SK-N-SH (cell line): ENCODE results near the gene WASF2. TPM values are rescaled to one million over a fixed set of nuclear protein-coding genes. Genes with fewer than 3 reads are reported as not detected.

Experiments used
- CTCF ChIA-PET: fragments of 300-600, 350-600 bp; formaldehyde crosslinking; extraction: SDS; loops from one replicate; lab custom pipeline; 2021; lab: Yijun Ruan, JAX
- POLR2A ChIA-PET: fragments of 350-600 bp; sonication (Branson Sonifier 250); formaldehyde crosslinking; extraction: SDS; loops from one replicate; lab custom pipeline; 2020; ENCODE audit warnings: antibody characterized with exemption, inconsistent platforms; lab: Yijun Ruan, JAX
- DNase-seq: peaks from one replicate; pipeline ENCODE4 v3.0.0; 2012
- H2AFZ ChIP-seq: fragments of 200-600 bp; sonication (generic); 2 replicates; pipeline ENCODE4 v1.8.1; 2016; ENCODE audit warnings: antibody characterized with exemption, mild to moderate bottlenecking, low read depth
- H3F3A ChIP-seq: fragments of 200-600 bp; sonication (generic); replicated peaks from 2 replicates; pipeline ENCODE3; 2016; ENCODE audit warnings: antibody characterized with exemption, mild to moderate bottlenecking; ENCODE audit not compliant: insufficient read depth
- H3K27ac ChIP-seq, 2 experiments: fragments of 200-500 bp in 1 of 2; fragments of 200-600 bp in 1 of 2; sonication (Bioruptor generic) in 1 of 2; sonication (generic), shearing (Covaris generic) in 1 of 2; 2 replicates each; pipeline versions ENCODE4 v1.5.1 to v1.6.1; 2014 to 2016; ENCODE audit warnings: low read depth in 2 of 2, inconsistent platforms in 1 of 2, low read length in 1 of 2, mild to moderate bottlenecking in 1 of 2, mixed read lengths in 1 of 2
- H3K27me3 ChIP-seq: fragments of 200-600 bp; sonication (generic), shearing (Covaris generic); 2 replicates; pipeline ENCODE4 v1.6.1; 2016; ENCODE audit warnings: mixed run types; ENCODE audit not compliant: insufficient read depth
- H3K36me3 ChIP-seq, 2 experiments: fragments of 200-500 bp in 1 of 2; fragments of 200-600 bp in 1 of 2; sonication (Bioruptor generic) in 1 of 2; sonication (generic) in 1 of 2; replicated peaks in 1 of 2; 2 replicates each; pipeline versions ENCODE3 to v1.5.1; 2014 to 2016; ENCODE audit warnings: low read length in 1 of 2, mild to moderate bottlenecking in 1 of 2; ENCODE audit not compliant: insufficient read depth in 2 of 2, control insufficient read depth in 1 of 2
- H3K4me1 ChIP-seq, 2 experiments: fragments of 200-500 bp in 1 of 2; fragments of 200-600 bp in 1 of 2; sonication (Bioruptor generic) in 1 of 2; sonication (generic), shearing (Covaris generic) in 1 of 2; 2 replicates each; pipeline versions ENCODE4 v1.5.1 to v1.6.1; 2014 to 2016; ENCODE audit warnings: low read depth in 1 of 2, low read length in 1 of 2, mixed run types in 1 of 2; ENCODE audit not compliant: insufficient read depth in 2 of 2, control insufficient read depth in 1 of 2
- H3K4me2 ChIP-seq: fragments of 200-600 bp; sonication (generic), shearing (Covaris generic); 2 replicates; pipeline ENCODE4 v1.6.1; 2017; ENCODE audit warnings: mixed run types
- H3K4me3 ChIP-seq, 2 experiments: fragments of 200-500 bp in 1 of 2; fragments of 200-600 bp in 1 of 2; sonication (Bioruptor generic) in 1 of 2; sonication (generic), shearing (Covaris generic) in 1 of 2; 2 replicates each; pipeline versions ENCODE4 v1.5.1 to v1.8.1; 2014 to 2016; ENCODE audit warnings: low read depth in 2 of 2, inconsistent platforms in 1 of 2, low read length in 1 of 2, mild to moderate bottlenecking in 1 of 2, mixed read lengths in 1 of 2, moderate library complexity in 1 of 2
- H3K79me2 ChIP-seq: fragments of 200-600 bp; sonication (generic); 2 replicates; pipeline ENCODE4 v1.8.1; 2017; ENCODE audit warnings: mild to moderate bottlenecking; ENCODE audit not compliant: insufficient read depth
- H3K9ac ChIP-seq: fragments of 200-600 bp; sonication (generic); 2 replicates; pipeline ENCODE4 v1.6.1; 2017; ENCODE audit warnings: mixed run types
- H3K9me2 ChIP-seq: fragments of 200-600 bp; sonication (generic); 2 replicates; pipeline ENCODE4 v1.6.1; 2017; ENCODE audit warnings: mixed run types
- H3K9me3 ChIP-seq: fragments of 200-600 bp; sonication (generic); 2 replicates; pipeline ENCODE4 v1.6.1; 2017; ENCODE audit warnings: mixed run types, mild to moderate bottlenecking, moderate library complexity
- H4K20me1 ChIP-seq: fragments of 200-600 bp; sonication (generic); 2 replicates; pipeline ENCODE4 v1.6.1; 2017; ENCODE audit warnings: mild to moderate bottlenecking, mixed run types; ENCODE audit not compliant: insufficient read depth
- CHD2 ChIP-seq: fragments of 150-350 bp; IDR thresholded peaks from 2 replicates; pipeline ENCODE4 v1.6.1; 2018; ENCODE audit warnings: low read length; ENCODE audit not compliant: partially characterized antibody
- ELF1 ChIP-seq: IDR thresholded peaks from 2 replicates; pipeline ENCODE4 v1.4.0; 2012
- FOSL2 ChIP-seq: IDR thresholded peaks from 2 replicates; pipeline ENCODE4 v1.4.0; 2012; ENCODE audit warnings: low read depth, mild to moderate bottlenecking, moderate library complexity, borderline replicate concordance
- FOXJ3 ChIP-seq: sonication (generic); formaldehyde crosslinking; IDR thresholded peaks from 2 replicates; pipeline ENCODE4 v1.5.1; 2020; ENCODE audit warnings: mild to moderate bottlenecking, missing genetic modification reagents
- JUND ChIP-seq: IDR thresholded peaks from 2 replicates; pipeline ENCODE4 v1.4.0; 2012
- MEF2A ChIP-seq: IDR thresholded peaks from 2 replicates; pipeline ENCODE4 v1.4.0; 2012; ENCODE audit warnings: low read depth, borderline replicate concordance
- NRF1 ChIP-seq: IDR thresholded peaks from 2 replicates; pipeline ENCODE4 v1.6.1; 2012; ENCODE audit warnings: low read depth, mild to moderate bottlenecking, low read length
- POLR2AphosphoS5 ChIP-seq: IDR thresholded peaks from 2 replicates; pipeline ENCODE4 v1.6.1; 2012; ENCODE audit warnings: low read depth, low read length
- RXRA ChIP-seq: IDR thresholded peaks from 2 replicates; pipeline ENCODE4 v1.4.0; 2012; ENCODE audit warnings: low read depth, mild to moderate bottlenecking, borderline replicate concordance
- SIN3A ChIP-seq: IDR thresholded peaks from 2 replicates; pipeline ENCODE4 v1.6.1; 2012; ENCODE audit warnings: low read depth, mild to moderate bottlenecking, low read length, moderate library complexity, borderline replicate concordance
- SMC3 ChIP-seq: IDR thresholded peaks from 2 replicates; pipeline ENCODE4 v1.6.1; 2012; ENCODE audit warnings: low read depth, low read length, improper control_type of control experiment
- TEAD4 ChIP-seq: IDR thresholded peaks from 2 replicates; pipeline ENCODE4 v1.4.0; 2012; ENCODE audit warnings: mild to moderate bottlenecking, borderline replicate concordance; ENCODE audit not compliant: insufficient read depth
- WGBS: methylation state at CpG from one replicate; pipeline ENCODE4 v1.1.6; 2017; ENCODE audit warnings: low lambda C conversion rate; 5-methylcytosine and 5-hydroxymethylcytosine counted together
- polyA plus RNA-seq, 3 experiments: library from polyadenylated mRNA; depleted of rRNA; stranded (reverse); fragments of >200 nt; gene quantifications; 2 replicates each; pipeline ENCODE4 v1.2.3, GENCODE V29; 2012
- TF ChIP-seq, protein P1 (sequence below): IDR thresholded peaks from 2 replicates; pipeline ENCODE4 v1.4.0; 2012; ENCODE audit warnings: low read depth, borderline replicate concordance
- TF ChIP-seq, protein P2 (sequence below): fragments of 150-350 bp; IDR thresholded peaks from 2 replicates; pipeline ENCODE4 v1.6.1; 2017; ENCODE audit warnings: antibody characterized with exemption, low read length, low read depth, borderline replicate concordance
- TF ChIP-seq, protein P3 (sequence below): fragments of 200-600 bp; sonication (generic); IDR thresholded peaks from 2 replicates; pipeline ENCODE4 v1.6.1; 2017; ENCODE audit warnings: antibody characterized with exemption, mild to moderate bottlenecking, moderate library complexity

WASF2 gene
- polyA plus RNA-seq, 1 of the 3 experiments (the other 2 are of a cell fraction), result 27.1 TPM

- 100% methylated on average over 9 of the region's 9 CpGs for WGBS
- POLR2A ChIA-PET, result no interaction called here
- no peak overlapping the region for H3K9ac ChIP-seq
Measured at GRCh38 chr1:27359822-27360158, 130.2 kb downstream of the WASF2 start.

GRCh38 chr1:27358928-27359313 is 131.0 kb downstream of the WASF2 start:
- DNase-seq, result no peak
- H3K9me2 ChIP-seq, result no peaks in the 10 kb centered on the region
- WGBS, result 93% methylated on average over 5 of the region's 5 CpGs
- H3K27me3 ChIP-seq, result no peaks in the 10 kb centered on the region
- no peak overlapping the region for H3K4me3 ChIP-seq
- H4K20me1 ChIP-seq, result no peaks in the 10 kb centered on the region
- CTCF ChIA-PET, result interaction anchor here (0.8 to 12.3 kb wide), 14 partner anchors 7 to 304 kb away, joined by 3 to 219 read pairs (median 22); partner anchors contain the start of gene MAP3K6
- no peaks in the 10 kb centered on the region for H3K9me3 ChIP-seq
- POLR2A ChIA-PET, result interaction anchor here (1.7 kb wide), 1 partner anchor 10 kb away, joined by 5 read pairs; no protein-coding TSS in a partner anchor
- TF ChIP-seq POLR2AphosphoS5 (no peak), JUND (no peak), ELF1 (no peak), MEF2A (no peak), SMC3 (no peak), TEAD4 (no peak), FOSL2 (no peak), FOXJ3 (no peak)
- TF ChIP-seq, protein P1, sequence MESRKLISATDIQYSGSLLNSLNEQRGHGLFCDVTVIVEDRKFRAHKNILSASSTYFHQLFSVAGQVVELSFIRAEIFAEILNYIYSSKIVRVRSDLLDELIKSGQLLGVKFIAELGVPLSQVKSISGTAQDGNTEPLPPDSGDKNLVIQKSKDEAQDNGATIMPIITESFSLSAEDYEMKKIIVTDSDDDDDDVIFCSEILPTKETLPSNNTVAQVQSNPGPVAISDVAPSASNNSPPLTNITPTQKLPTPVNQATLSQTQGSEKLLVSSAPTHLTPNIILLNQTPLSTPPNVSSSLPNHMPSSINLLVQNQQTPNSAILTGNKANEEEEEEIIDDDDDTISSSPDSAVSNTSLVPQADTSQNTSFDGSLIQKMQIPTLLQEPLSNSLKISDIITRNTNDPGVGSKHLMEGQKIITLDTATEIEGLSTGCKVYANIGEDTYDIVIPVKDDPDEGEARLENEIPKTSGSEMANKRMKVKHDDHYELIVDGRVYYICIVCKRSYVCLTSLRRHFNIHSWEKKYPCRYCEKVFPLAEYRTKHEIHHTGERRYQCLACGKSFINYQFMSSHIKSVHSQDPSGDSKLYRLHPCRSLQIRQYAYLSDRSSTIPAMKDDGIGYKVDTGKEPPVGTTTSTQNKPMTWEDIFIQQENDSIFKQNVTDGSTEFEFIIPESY, result no peak
- TF ChIP-seq, protein P2, sequence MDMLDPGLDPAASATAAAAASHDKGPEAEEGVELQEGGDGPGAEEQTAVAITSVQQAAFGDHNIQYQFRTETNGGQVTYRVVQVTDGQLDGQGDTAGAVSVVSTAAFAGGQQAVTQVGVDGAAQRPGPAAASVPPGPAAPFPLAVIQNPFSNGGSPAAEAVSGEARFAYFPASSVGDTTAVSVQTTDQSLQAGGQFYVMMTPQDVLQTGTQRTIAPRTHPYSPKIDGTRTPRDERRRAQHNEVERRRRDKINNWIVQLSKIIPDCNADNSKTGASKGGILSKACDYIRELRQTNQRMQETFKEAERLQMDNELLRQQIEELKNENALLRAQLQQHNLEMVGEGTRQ, result no peak
- TF ChIP-seq, protein P3, sequence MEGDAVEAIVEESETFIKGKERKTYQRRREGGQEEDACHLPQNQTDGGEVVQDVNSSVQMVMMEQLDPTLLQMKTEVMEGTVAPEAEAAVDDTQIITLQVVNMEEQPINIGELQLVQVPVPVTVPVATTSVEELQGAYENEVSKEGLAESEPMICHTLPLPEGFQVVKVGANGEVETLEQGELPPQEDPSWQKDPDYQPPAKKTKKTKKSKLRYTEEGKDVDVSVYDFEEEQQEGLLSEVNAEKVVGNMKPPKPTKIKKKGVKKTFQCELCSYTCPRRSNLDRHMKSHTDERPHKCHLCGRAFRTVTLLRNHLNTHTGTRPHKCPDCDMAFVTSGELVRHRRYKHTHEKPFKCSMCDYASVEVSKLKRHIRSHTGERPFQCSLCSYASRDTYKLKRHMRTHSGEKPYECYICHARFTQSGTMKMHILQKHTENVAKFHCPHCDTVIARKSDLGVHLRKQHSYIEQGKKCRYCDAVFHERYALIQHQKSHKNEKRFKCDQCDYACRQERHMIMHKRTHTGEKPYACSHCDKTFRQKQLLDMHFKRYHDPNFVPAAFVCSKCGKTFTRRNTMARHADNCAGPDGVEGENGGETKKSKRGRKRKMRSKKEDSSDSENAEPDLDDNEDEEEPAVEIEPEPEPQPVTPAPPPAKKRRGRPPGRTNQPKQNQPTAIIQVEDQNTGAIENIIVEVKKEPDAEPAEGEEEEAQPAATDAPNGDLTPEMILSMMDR, result no peak
- H3K4me1 ChIP-seq, result peaks cover 0 to 5% of the 10 kb centered on the region in 2 experiments; a peak in 1 of 4 replicates
- H3F3A ChIP-seq, result no peaks in the 10 kb centered on the region
- H3K79me2 ChIP-seq, result no peaks in the 10 kb centered on the region
- H3K4me2 ChIP-seq, result no peak overlapping the region
- H2AFZ ChIP-seq, result no peak overlapping the region
- H3K36me3 ChIP-seq, result peaks cover 4 to 32% of the 10 kb centered on the region in 2 experiments
- H3K9ac ChIP-seq, result no peak overlapping the region
- H3K27ac ChIP-seq, result no peak overlapping the region

More at GRCh38 chr1:27359822-27360158, 130.2 kb downstream of the WASF2 start:
- Histone ChIP-seq H3K36me3 (peaks cover 4 to 32% of the 10 kb centered on the region in 2 experiments), H3K79me2 (peaks cover 5% of the 10 kb centered on the region; the same call in 1 of the 2 replicates), H3K4me3 (no peak overlapping the region), H3K27me3 (no peaks in the 10 kb centered on the region), H2AFZ (no peak overlapping the region), H4K20me1 (no peaks in the 10 kb centered on the region), H3K9me2 (no peaks in the 10 kb centered on the region), H3K27ac (no peak overlapping the region), H3K9me3 (no peaks in the 10 kb centered on the region), H3F3A (no peaks in the 10 kb centered on the region), H3K4me2 (no peak overlapping the region), H3K4me1 (peaks cover 0 to 8% of the 10 kb centered on the region in 2 experiments; a peak in 1 of 4 replicates)
- TF ChIP-seq RXRA, result no peak
- no peak for TF ChIP-seq POLR2AphosphoS5
- no peak for TF ChIP-seq SIN3A
- no peak for TF ChIP-seq NRF1
- no peak for TF ChIP-seq CHD2
- DNase-seq, result no peak
- CTCF ChIA-PET, result interaction anchor here (0.7 to 12.3 kb wide), 5 partner anchors 11 to 619 kb away, joined by 3 to 219 read pairs (median 45); no protein-coding TSS in a partner anchor
